ENCODE measurements around the gene DIPK1B.

DNA sequence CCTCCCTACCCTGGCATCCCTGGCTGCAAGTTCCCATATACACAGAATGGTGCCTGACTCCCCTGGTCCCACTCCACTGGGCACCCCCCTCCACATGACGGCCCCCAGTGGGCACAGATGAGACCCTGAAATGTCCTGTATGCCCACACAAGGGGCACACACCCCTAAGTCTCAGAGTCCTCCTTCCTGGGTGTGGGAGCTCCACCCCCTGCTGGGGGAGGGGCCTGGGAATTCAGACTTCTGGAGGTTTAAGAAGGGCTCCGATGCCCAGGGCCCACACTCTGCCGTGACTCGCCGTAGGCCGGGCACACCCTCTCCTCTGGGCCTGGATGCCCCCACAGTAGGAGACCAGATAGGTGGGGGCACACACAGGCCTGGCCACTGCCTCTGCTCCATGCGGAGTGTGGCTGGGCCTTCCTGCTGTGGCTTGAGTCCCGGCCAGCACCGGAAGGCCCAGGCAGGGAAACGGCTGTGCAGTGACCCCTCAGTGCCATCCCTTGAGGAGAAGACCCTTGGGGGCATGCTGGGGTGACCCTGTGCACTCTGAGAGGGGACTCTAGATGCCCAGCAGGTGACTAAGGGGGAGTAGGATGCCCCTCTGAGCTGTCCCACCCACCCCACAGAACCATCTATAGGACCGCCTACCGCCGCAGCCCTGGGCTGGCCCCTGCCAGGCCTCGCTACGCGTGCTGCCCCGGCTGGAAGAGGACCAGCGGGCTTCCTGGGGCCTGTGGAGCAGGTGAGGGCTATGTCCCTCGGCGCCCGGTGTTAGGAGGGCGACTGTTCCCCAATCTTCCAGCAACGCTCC lies 43.2 kb upstream of the DIPK1B start:
- TF ChIP-seq, protein P1, sequence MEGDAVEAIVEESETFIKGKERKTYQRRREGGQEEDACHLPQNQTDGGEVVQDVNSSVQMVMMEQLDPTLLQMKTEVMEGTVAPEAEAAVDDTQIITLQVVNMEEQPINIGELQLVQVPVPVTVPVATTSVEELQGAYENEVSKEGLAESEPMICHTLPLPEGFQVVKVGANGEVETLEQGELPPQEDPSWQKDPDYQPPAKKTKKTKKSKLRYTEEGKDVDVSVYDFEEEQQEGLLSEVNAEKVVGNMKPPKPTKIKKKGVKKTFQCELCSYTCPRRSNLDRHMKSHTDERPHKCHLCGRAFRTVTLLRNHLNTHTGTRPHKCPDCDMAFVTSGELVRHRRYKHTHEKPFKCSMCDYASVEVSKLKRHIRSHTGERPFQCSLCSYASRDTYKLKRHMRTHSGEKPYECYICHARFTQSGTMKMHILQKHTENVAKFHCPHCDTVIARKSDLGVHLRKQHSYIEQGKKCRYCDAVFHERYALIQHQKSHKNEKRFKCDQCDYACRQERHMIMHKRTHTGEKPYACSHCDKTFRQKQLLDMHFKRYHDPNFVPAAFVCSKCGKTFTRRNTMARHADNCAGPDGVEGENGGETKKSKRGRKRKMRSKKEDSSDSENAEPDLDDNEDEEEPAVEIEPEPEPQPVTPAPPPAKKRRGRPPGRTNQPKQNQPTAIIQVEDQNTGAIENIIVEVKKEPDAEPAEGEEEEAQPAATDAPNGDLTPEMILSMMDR (IDR thresholded peaks at IDR 0.05; ENCODE audit: borderline replicate concordance, extremely low read depth, low read length, poor library complexity, severe bottlenecking): no peak
- no peak for TF ChIP-seq EZH2 (IDR thresholded peaks at IDR 0.05; ENCODE audit: borderline replicate concordance, low read depth, low read length, severe bottlenecking)
